H1 (cell line): ENCODE results near the gene STXBP6. TPM values are rescaled to one million over a fixed set of nuclear protein-coding genes. Genes with fewer than 3 reads are reported as not detected.

Source experiments
- CTCF ChIA-PET: fragments of 300-600 bp; sonication (Branson Sonifier 250); formaldehyde crosslinking; loops from one replicate; lab custom pipeline; 2021; ENCODE audit not compliant: partially characterized antibody; lab: Charles Lee
- POLR2A ChIA-PET: fragments of 300-600 bp; sonication (Branson Sonifier 250); formaldehyde crosslinking; loops from one replicate; lab custom pipeline; 2021; ENCODE audit warnings: inconsistent platforms; ENCODE audit not compliant: partially characterized antibody; lab: Charles Lee
- DNase-seq, 2 experiments: peaks; one replicate each; pipeline versions ENCODE4 v3.0.0 to v3.0.0-alpha.2; 2010 to 2022; ENCODE audit warnings: low spot score in 2 of 2, low read depth in 1 of 2, mixed read lengths in 1 of 2
- FAIRE-seq: peaks from 2 replicates; lab custom pipeline; 2011; peaks lifted over from hg19 to GRCh38; lab: Jason Lieb, UNC
- H2AFZ ChIP-seq: 2 replicates; pipeline ENCODE4 v1.8.1; 2012; ENCODE audit warnings: low read length, inconsistent platforms
- H2AK5ac ChIP-seq: 2 replicates; pipeline ENCODE4 v1.6.1; 2013; ENCODE audit warnings: low read depth, low read length
- H2BK120ac ChIP-seq: replicated peaks from 2 replicates; pipeline ENCODE3; 2013; ENCODE audit warnings: low read depth, low read length, inconsistent platforms
- H2BK12ac ChIP-seq: 2 replicates; pipeline ENCODE4 v1.6.1; 2013; ENCODE audit warnings: low read depth, low read length
- H2BK15ac ChIP-seq: 2 replicates; pipeline ENCODE4 v1.6.1; 2013; ENCODE audit warnings: low read length
- H2BK20ac ChIP-seq: 2 replicates; pipeline ENCODE4 v1.6.1; 2013; ENCODE audit warnings: low read length
- H2BK5ac ChIP-seq: 2 replicates; pipeline ENCODE4 v1.6.1; 2013; ENCODE audit warnings: low read depth, low read length
- H3K14ac ChIP-seq: 2 replicates; pipeline ENCODE4 v1.6.1; 2013; ENCODE audit warnings: inconsistent platforms; ENCODE audit not compliant: insufficient read length
- H3K18ac ChIP-seq: 2 replicates; pipeline ENCODE4 v1.6.1; 2013; ENCODE audit warnings: low read length; ENCODE audit errors: extremely low read depth
- H3K23ac ChIP-seq: 2 replicates; pipeline ENCODE4 v1.6.1; 2013; ENCODE audit warnings: inconsistent platforms; ENCODE audit not compliant: insufficient read length
- H3K23me2 ChIP-seq: 2 replicates; pipeline ENCODE4 v1.6.1; 2013; ENCODE audit warnings: low read depth, low read length
- H3K27ac ChIP-seq: 2 replicates; pipeline ENCODE4 v1.6.1; 2011; ENCODE audit warnings: low read depth, low read length, inconsistent platforms
- H3K27me3 ChIP-seq, 4 experiments: replicated peaks in 1 of 4; 1 replicate in 1 of 4; 2 replicates in 3 of 4; pipeline versions ENCODE4 v1.6.1 to v1.8.1; 2011 to 2013; ENCODE audit warnings: low read length in 3 of 4, mild to moderate bottlenecking in 3 of 4, inconsistent platforms in 2 of 4, mixed read lengths in 2 of 4, moderate library complexity in 1 of 4; ENCODE audit not compliant: control insufficient read depth in 3 of 4, insufficient read depth in 3 of 4; ENCODE audit errors: extremely low read depth in 1 of 4
- H3K36me3 ChIP-seq, 4 experiments: 2 replicates each; pipeline versions ENCODE4 v1.6.1 to v1.8.1; 2011 to 2013; ENCODE audit warnings: mild to moderate bottlenecking in 4 of 4, low read length in 3 of 4, moderate library complexity in 2 of 4, control low read depth in 1 of 4, inconsistent platforms in 1 of 4; ENCODE audit not compliant: insufficient read depth in 4 of 4, control insufficient read depth in 2 of 4
- H3K4ac ChIP-seq: replicated peaks from 2 replicates; pipeline ENCODE3; 2013; ENCODE audit warnings: low read length, low read depth, mixed read lengths, inconsistent platforms; ENCODE audit not compliant: insufficient read length
- H3K4me1 ChIP-seq, 4 experiments: replicated peaks in 1 of 4; 1 replicate in 1 of 4; 2 replicates in 3 of 4; pipeline versions ENCODE4 v1.6.1 to v1.8.1; 2011 to 2013; ENCODE audit warnings: low read length in 3 of 4, inconsistent platforms in 2 of 4, mixed read lengths in 1 of 4; ENCODE audit not compliant: insufficient read depth in 4 of 4, control insufficient read depth in 3 of 4
- H3K4me2 ChIP-seq, 2 experiments: 2 replicates each; pipeline versions ENCODE4 v1.6.1 to v1.8.1; 2011 to 2013; ENCODE audit warnings: low read depth in 2 of 2, low read length in 2 of 2, control low read depth in 1 of 2, inconsistent platforms in 1 of 2, mild to moderate bottlenecking in 1 of 2; ENCODE audit not compliant: insufficient read depth in 1 of 2
- H3K4me3 ChIP-seq, 4 experiments: fragments of 200-600, 300-600 bp in 1 of 4; sonication (generic), shearing (Covaris generic), sonication (Bioruptor Twin) in 1 of 4; 2 replicates each; pipeline versions ENCODE4 v1.5.1 to v1.8.1; 2011 to 2016; ENCODE audit warnings: low read length in 4 of 4, low read depth in 3 of 4, control low read depth in 2 of 4, inconsistent platforms in 2 of 4, mild to moderate bottlenecking in 2 of 4, mixed read lengths in 1 of 4, moderate library complexity in 1 of 4; ENCODE audit not compliant: insufficient read depth in 2 of 4; ENCODE audit errors: extremely low read depth in 1 of 4
- H3K56ac ChIP-seq: replicated peaks from 2 replicates; pipeline ENCODE3; 2013; ENCODE audit warnings: low read depth, mild to moderate bottlenecking, mixed read lengths, low read length, inconsistent platforms; ENCODE audit not compliant: insufficient read length
- H3K79me1 ChIP-seq: 2 replicates; pipeline ENCODE4 v1.6.1; 2013; ENCODE audit warnings: low read depth, low read length, control low read depth
- H3K79me2 ChIP-seq, 2 experiments: 2 replicates each; pipeline versions ENCODE4 v1.6.1 to v1.8.1; 2012 to 2013; ENCODE audit warnings: low read length in 2 of 2, mild to moderate bottlenecking in 2 of 2, inconsistent platforms in 1 of 2; ENCODE audit not compliant: insufficient read depth in 2 of 2, control insufficient read depth in 1 of 2
- H3K9ac ChIP-seq, 4 experiments: replicated peaks in 1 of 4; 1 replicate in 1 of 4; 2 replicates in 3 of 4; pipeline versions ENCODE4 v1.6.1 to v1.8.1; 2011 to 2013; ENCODE audit warnings: low read depth in 3 of 4, low read length in 3 of 4, control low read depth in 2 of 4, mild to moderate bottlenecking in 2 of 4, moderate library complexity in 2 of 4, inconsistent platforms in 1 of 4; ENCODE audit errors: extremely low read depth in 1 of 4
- H3K9me3 ChIP-seq, 2 experiments: 2 replicates each; pipeline versions ENCODE4 v1.6.1 to v1.8.1; 2012 to 2013; ENCODE audit warnings: mild to moderate bottlenecking in 2 of 2, moderate library complexity in 2 of 2, control low read depth in 1 of 2, inconsistent platforms in 1 of 2, low read depth in 1 of 2, low read length in 1 of 2, mixed read lengths in 1 of 2; ENCODE audit not compliant: insufficient read depth in 2 of 2
- H4K20me1 ChIP-seq, 2 experiments: replicated peaks in 1 of 2; 2 replicates each; pipeline versions ENCODE3 to v1.8.1; 2011 to 2013; ENCODE audit warnings: inconsistent platforms in 2 of 2, low read length in 2 of 2, mild to moderate bottlenecking in 1 of 2; ENCODE audit not compliant: insufficient read depth in 2 of 2, control insufficient read depth in 1 of 2
- H4K5ac ChIP-seq: 2 replicates; pipeline ENCODE4 v1.6.1; 2013; ENCODE audit warnings: low read length, low read depth, mixed read lengths, inconsistent platforms; ENCODE audit not compliant: insufficient read length
- H4K8ac ChIP-seq: 2 replicates; pipeline ENCODE4 v1.8.0; 2013; ENCODE audit warnings: mild to moderate bottlenecking, moderate library complexity, low read length, inconsistent platforms; ENCODE audit not compliant: insufficient read depth; ENCODE audit errors: extremely low read depth
- H4K91ac ChIP-seq: replicated peaks from 2 replicates; pipeline ENCODE3; 2013; ENCODE audit warnings: low read length, mixed read lengths, inconsistent platforms; ENCODE audit not compliant: insufficient read length
- CTBP2 ChIP-seq: IDR thresholded peaks from 2 replicates; pipeline ENCODE4 v1.7.0; 2011; ENCODE audit warnings: borderline replicate concordance, mild to moderate bottlenecking, moderate library complexity, mixed read lengths, low read length; ENCODE audit not compliant: insufficient read depth, insufficient read length
- HDAC2 ChIP-seq, 2 experiments: fragments of 300-600 bp in 1 of 2; sonication (generic) in 1 of 2; IDR thresholded peaks; 2 replicates each; pipeline ENCODE4 v1.6.1; 2011 to 2012; ENCODE audit warnings: low read depth in 2 of 2, low read length in 2 of 2, mild to moderate bottlenecking in 2 of 2, moderate library complexity in 2 of 2, borderline replicate concordance in 1 of 2, inconsistent platforms in 1 of 2
- KDM4A ChIP-seq: IDR thresholded peaks from one replicate; pipeline ENCODE4 v1.7.1; 2012; ENCODE audit warnings: low read depth, mild to moderate bottlenecking, moderate library complexity, low read length, inconsistent platforms; ENCODE audit not compliant: severe bottlenecking
- NANOG ChIP-seq: IDR thresholded peaks from 2 replicates; pipeline ENCODE4 v1.6.1; 2011; ENCODE audit warnings: low read length, low read depth, mild to moderate bottlenecking, inconsistent platforms; ENCODE audit not compliant: insufficient read depth, poor library complexity, severe bottlenecking
- NRF1 ChIP-seq: IDR thresholded peaks from 2 replicates; pipeline ENCODE4 v1.6.1; 2011; ENCODE audit warnings: mild to moderate bottlenecking, low read depth, low read length, improper control_type of control experiment
- RAD21 ChIP-seq, 2 experiments: IDR thresholded peaks in 1 of 2; conservative IDR thresholded peaks in 1 of 2; 2 replicates each; pipeline ENCODE4 v1.6.1; 2011; ENCODE audit warnings: low read depth in 2 of 2, low read length in 2 of 2, improper control_type of control experiment in 1 of 2, inconsistent platforms in 1 of 2, mild to moderate bottlenecking in 1 of 2, moderate library complexity in 1 of 2
- SIN3A ChIP-seq, 2 experiments: IDR thresholded peaks in 1 of 2; conservative IDR thresholded peaks in 1 of 2; 2 replicates each; pipeline ENCODE4 v1.6.1; 2011 to 2012; ENCODE audit warnings: low read length in 2 of 2, improper control_type of control experiment in 1 of 2, low read depth in 1 of 2, mild to moderate bottlenecking in 1 of 2
- SRF ChIP-seq: IDR thresholded peaks from 2 replicates; pipeline ENCODE4 v1.6.1; 2011; ENCODE audit warnings: mild to moderate bottlenecking, low read depth, low read length, moderate library complexity
- TEAD4 ChIP-seq: IDR thresholded peaks from 2 replicates; pipeline ENCODE4 v1.6.1; 2012; ENCODE audit warnings: low read depth, low read length, inconsistent platforms, mixed read lengths
- ZNF274 ChIP-seq: IDR thresholded peaks from 2 replicates; pipeline ENCODE4 v1.7.0; 2012; ENCODE audit warnings: low read length, borderline replicate concordance; ENCODE audit errors: extremely low read depth
- WGBS, 2 experiments: shearing (Covaris generic) in 1 of 2; methylation state at CpG; one replicate each; pipeline versions ENCODE4 v1.1.6 to v1.1.7; 2013 to 2015; ENCODE audit warnings: low lambda C conversion rate in 2 of 2, mixed read lengths in 2 of 2, inconsistent platforms in 1 of 2, low coverage in 1 of 2, missing lambda C conversion rate in 1 of 2; ENCODE audit not compliant: insufficient replicate concordance in 2 of 2, insufficient coverage in 1 of 2, insufficient read length in 1 of 2; ENCODE audit errors: extremely low coverage in 1 of 2, missing lambda C conversion rate in 1 of 2; 5-methylcytosine and 5-hydroxymethylcytosine counted together
- polyA plus RNA-seq, 7 experiments: library from polyadenylated mRNA; depleted of rRNA in 3 of 7; stranded (reverse) in 5 of 7; unstranded in 2 of 7; fragments of >200 nt in 5 of 7; fragments of 200-250 nt in 2 of 7; gene quantifications; 1 replicate in 5 of 7; 2 replicates in 1 of 7; 4 replicates in 1 of 7; pipeline versions ENCODE4 v1.2.1 to v1.2.3, GENCODE V29; 2011 to 2013; ENCODE audit warnings: missing spikeins in 2 of 7, mixed read lengths in 2 of 7
- total RNA-seq: library from RNA; stranded (reverse); fragmentation: NEBNext Ultra II Directional; extraction: Animal tissue kit (Norgen Biotek cat#: 25700); gene quantifications from 2 replicates; pipeline ENCODE4 v1.2.1, GENCODE V29; 2021
- TF ChIP-seq, protein P1 (sequence below): IDR thresholded peaks from 2 replicates; pipeline ENCODE4 v1.6.1; 2012; ENCODE audit warnings: low read length, inconsistent platforms

The STXBP6 gene
- total and polyA plus RNA-seq, 2 of the 8 experiments (the other 6 are each of a cell fraction or from before 2014, with no cell fraction given), result 9.4 to 18.1 TPM

DNA sequence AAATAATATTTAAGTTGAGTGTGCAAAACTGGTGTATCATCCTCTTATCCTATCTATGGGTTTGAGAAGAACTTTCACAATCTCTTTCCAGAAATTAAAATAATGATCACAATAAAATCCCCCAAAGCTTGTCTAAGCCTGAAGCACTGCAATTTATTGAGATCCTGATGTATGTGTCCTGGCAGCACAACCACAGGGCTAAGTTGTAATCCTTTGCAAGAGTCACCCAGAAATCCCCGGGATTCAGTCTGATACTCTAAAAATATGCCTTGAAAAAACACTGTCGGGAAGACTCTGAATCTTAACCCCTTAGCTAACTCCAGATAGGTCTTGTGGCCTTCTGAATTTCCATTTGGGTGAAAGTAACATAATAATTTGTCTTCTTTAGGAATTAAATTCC lies 40.3 kb upstream of the STXBP6 start:
- Histone ChIP-seq H3K36me3 (no peaks in the 10 kb centered on the region), H3K4me2 (no peak overlapping the region), H3K9me3 (no peaks in the 10 kb centered on the region), H2BK5ac (no peak overlapping the region), H3K9ac (no peak overlapping the region), H3K79me1 (no peaks in the 10 kb centered on the region), H2BK20ac (no peak overlapping the region), H4K8ac (no peak overlapping the region), H3K27me3 (no peaks in the 10 kb centered on the region), H3K27ac (no peak overlapping the region), H3K14ac (no peak overlapping the region), H2BK12ac (no peak overlapping the region), H3K79me2 (no peaks in the 10 kb centered on the region), H4K91ac (no peak overlapping the region), H4K20me1 (no peaks in the 10 kb centered on the region), H3K18ac (no peak overlapping the region), H4K5ac (no peak overlapping the region), H3K56ac (no peak overlapping the region), H3K23ac (no peak overlapping the region), H2AFZ (no peak overlapping the region), H2AK5ac (no peak overlapping the region), H2BK15ac (no peak overlapping the region), H3K4ac (no peak overlapping the region), H3K4me3 (no peak overlapping the region), H3K23me2 (no peaks in the 10 kb centered on the region), H3K4me1 (peaks cover 0 to 5% (median 2%) of the 10 kb centered on the region in 4 experiments; a peak in 1 of 7 replicates), H2BK120ac (no peak overlapping the region)
- ChIA-PET CTCF (interaction anchor here (0.6 to 1.4 kb wide), 2 partner anchors 19 to 399 kb away, joined by 3 to 4 read pairs; no protein-coding TSS in a partner anchor), POLR2A (no interaction called here)
- FAIRE-seq (no peak), DNase-seq (no peak)
- WGBS, 2 experiments, result 89% methylated on average over 2 of the region's 2 CpGs; no CpG with 5 or more reads in 1 of the 2 experiments
- TF ChIP-seq NRF1, result no peak
- no peak for TF ChIP-seq NANOG
- no peak for TF ChIP-seq CTBP2
- no peak for TF ChIP-seq KDM4A
- no peak for TF ChIP-seq SIN3A (conservative IDR thresholded peaks at IDR 0.05 in 1 of 2, IDR thresholded peaks at IDR 0.05 in 1 of 2; ENCODE audit: low read depth in 1 of 2, low read length in 2 of 2)
- TF ChIP-seq HDAC2 (IDR thresholded peaks at IDR 0.05; ENCODE audit: borderline replicate concordance in 1 of 2, low read depth in 2 of 2, low read length in 2 of 2), result no peak
- TF ChIP-seq, protein P1, sequence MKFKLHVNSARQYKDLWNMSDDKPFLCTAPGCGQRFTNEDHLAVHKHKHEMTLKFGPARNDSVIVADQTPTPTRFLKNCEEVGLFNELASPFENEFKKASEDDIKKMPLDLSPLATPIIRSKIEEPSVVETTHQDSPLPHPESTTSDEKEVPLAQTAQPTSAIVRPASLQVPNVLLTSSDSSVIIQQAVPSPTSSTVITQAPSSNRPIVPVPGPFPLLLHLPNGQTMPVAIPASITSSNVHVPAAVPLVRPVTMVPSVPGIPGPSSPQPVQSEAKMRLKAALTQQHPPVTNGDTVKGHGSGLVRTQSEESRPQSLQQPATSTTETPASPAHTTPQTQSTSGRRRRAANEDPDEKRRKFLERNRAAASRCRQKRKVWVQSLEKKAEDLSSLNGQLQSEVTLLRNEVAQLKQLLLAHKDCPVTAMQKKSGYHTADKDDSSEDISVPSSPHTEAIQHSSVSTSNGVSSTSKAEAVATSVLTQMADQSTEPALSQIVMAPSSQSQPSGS, result no peak
- no peak for TF ChIP-seq TEAD4
- TF ChIP-seq RAD21 (IDR thresholded peaks at IDR 0.05 in 1 of 2, conservative IDR thresholded peaks at IDR 0.05 in 1 of 2; ENCODE audit: low read depth in 2 of 2, low read length in 2 of 2), result no peak
- no peak for TF ChIP-seq SRF
- no peak for TF ChIP-seq ZNF274
